PC-3 (cell line): ENCODE data around the gene PCDH19. TPM values are rescaled to one million over a fixed set of nuclear protein-coding genes. Genes with fewer than 3 reads are reported as not detected.

Experiments used
- ATAC-seq: fragments of 200-7000 bp; cut with Tn5 transposase; 2 replicates; pipeline ENCODE4 v1.9.1; 2020; ENCODE audit warnings: mild to moderate bottlenecking, moderate library complexity
- BruUV-seq: library from RNA; stranded (reverse); fragments of 400-500 nt; replicated peaks from 2 replicates; lab custom pipeline; 2021; lab: Mats Ljungman, UMichigan
- CTCF ChIA-PET: fragments of 300-600 bp; sonication (Branson Sonifier 250); formaldehyde crosslinking; loops from one replicate; lab custom pipeline; 2022; ENCODE audit warnings: antibody characterized with exemption; lab: Charles Lee
- POLR2A ChIA-PET: fragments of 300-600 bp; sonication (Branson Sonifier 250); formaldehyde crosslinking; loops from one replicate; lab custom pipeline; 2022; ENCODE audit warnings: antibody characterized with exemption; ENCODE audit not compliant: unreplicated experiment; lab: Charles Lee
- DNase-seq: peaks from one replicate; pipeline ENCODE4 v3.0.0-alpha.2; 2015
- H2AFZ ChIP-seq: fragments of 300-600 bp; sonication (generic); 2 replicates; pipeline ENCODE4 v1.6.0; 2016; ENCODE audit warnings: antibody characterized with exemption, low read length
- H3F3A ChIP-seq: fragments of 300-600 bp; sonication (generic); one replicate; pipeline ENCODE4 v1.6.0; 2017; ENCODE audit warnings: antibody characterized with exemption, low read length, control low read depth, mild to moderate bottlenecking; ENCODE audit not compliant: unreplicated experiment
- H3K27ac ChIP-seq: fragments of 300-600 bp; sonication (generic); 2 replicates; pipeline ENCODE4 v1.5.1; 2016; ENCODE audit warnings: mild to moderate bottlenecking, low read length
- H3K27me3 ChIP-seq: fragments of 300-600 bp; sonication (generic); 2 replicates; pipeline ENCODE4 v1.6.1; 2016; ENCODE audit warnings: low read length, mixed read lengths
- H3K36me3 ChIP-seq: fragments of 300-600 bp; sonication (generic); 2 replicates; pipeline ENCODE4 v1.6.1; 2016; ENCODE audit warnings: low read depth, mixed run types, low read length, mixed read lengths
- H3K4me1 ChIP-seq: fragments of 300-600 bp; sonication (generic); 2 replicates; pipeline ENCODE4 v1.5.1; 2016; ENCODE audit warnings: low read length; ENCODE audit not compliant: insufficient read depth
- H3K4me2 ChIP-seq: fragments of 300-600 bp; sonication (generic); 2 replicates; pipeline ENCODE4 v1.6.0; 2016; ENCODE audit warnings: low read length
- H3K4me3 ChIP-seq: fragments of 300-600 bp; sonication (generic); 2 replicates; pipeline ENCODE4 v1.5.1; 2016; ENCODE audit warnings: mild to moderate bottlenecking, low read length, mixed read lengths
- H3K79me2 ChIP-seq: fragments of 300-600 bp; sonication (generic); 2 replicates; pipeline ENCODE4 v1.6.1; 2017; ENCODE audit warnings: low read length, mixed read lengths
- H3K9ac ChIP-seq: fragments of 300-600 bp; sonication (generic); 2 replicates; pipeline ENCODE4 v1.6.0; 2016; ENCODE audit warnings: mild to moderate bottlenecking, low read length
- H3K9me2 ChIP-seq: fragments of 300-600 bp; sonication (generic); replicated peaks from 2 replicates; pipeline ENCODE4 v1.6.1; 2016; ENCODE audit warnings: mixed run types, low read length, mixed read lengths
- H3K9me3 ChIP-seq: fragments of 300-600 bp; sonication (generic); 2 replicates; pipeline ENCODE4 v1.6.1; 2016; ENCODE audit warnings: low read length, mixed read lengths
- H4K20me1 ChIP-seq: fragments of 300-600 bp; sonication (generic); 2 replicates; pipeline ENCODE4 v1.6.1; 2016; ENCODE audit warnings: low read length, mixed read lengths
- CTCF ChIP-seq: fragments of 300-600 bp; sonication (generic); conservative IDR thresholded peaks from 2 replicates; pipeline ENCODE4 v1.5.1; 2017; ENCODE audit warnings: antibody characterized with exemption, low read depth, mild to moderate bottlenecking, low read length
- EZH2 ChIP-seq: fragments of 300-600 bp; sonication (generic); IDR thresholded peaks from one replicate; pipeline ENCODE4 v1.6.1; 2017; ENCODE audit warnings: antibody characterized with exemption, mild to moderate bottlenecking, low read length; ENCODE audit not compliant: unreplicated experiment
- EZH2phosphoT487 ChIP-seq: fragments of 300-600 bp; sonication (generic); IDR thresholded peaks from 2 replicates; pipeline ENCODE4 v1.6.1; 2018; ENCODE audit warnings: mild to moderate bottlenecking, antibody characterized with exemption, low read length, borderline replicate concordance
- intact Hi-C: fragments of 100-400 bp; cut with micrococcal nuclease; formaldehyde crosslinking; loops from 2 replicates; pipeline ENCODE4 v1.9.0; 2023
- total RNA-seq: library from RNA; depleted of rRNA; stranded (reverse); fragments of >200 nt; gene quantifications from 2 replicates; pipeline ENCODE4 v1.2.3, GENCODE V29; 2014

Gene PCDH19
- total RNA-seq, 1 experiment from 2014 or later: not detected

- H4K20me1 ChIP-seq: no peaks in the 10 kb centered on the region
- H3K79me2 ChIP-seq: no peaks in the 10 kb centered on the region
- H3K27ac ChIP-seq: no peak overlapping the region
- H3K9me3 ChIP-seq: no peaks in the 10 kb centered on the region
- no peaks in the 10 kb centered on the region for H3K36me3 ChIP-seq
- BruUV-seq: no TSS peak
- POLR2A ChIA-PET: no interaction called here
- H3K27me3 ChIP-seq: peaks cover 27% of the 10 kb centered on the region
- ATAC-seq (no peak), DNase-seq (no peak)
- peak overlapping the region; percentile 86 for H3K4me2 ChIP-seq
- no peak overlapping the region for H3K9ac ChIP-seq
- peak overlapping the region; percentile 75 for H2AFZ ChIP-seq
- TF ChIP-seq CTCF (no peak), EZH2phosphoT487 (no peak), EZH2 (no peak)
- CTCF ChIA-PET: no interaction called here
- intact Hi-C loops: no loop called here
- H3K9me2 ChIP-seq: no peaks in the 10 kb centered on the region
- peaks cover 4% of the 10 kb centered on the region; the same call in 1 of the 2 replicates for H3K4me1 ChIP-seq
- no peaks in the 10 kb centered on the region for H3F3A ChIP-seq
- peak overlapping the region; percentile 64; the same call in 1 of the 2 replicates for H3K4me3 ChIP-seq
These were observed 1.1 kb downstream of the PCDH19 start for GRCh38 chrX:100408713-100409609.

DNA sequence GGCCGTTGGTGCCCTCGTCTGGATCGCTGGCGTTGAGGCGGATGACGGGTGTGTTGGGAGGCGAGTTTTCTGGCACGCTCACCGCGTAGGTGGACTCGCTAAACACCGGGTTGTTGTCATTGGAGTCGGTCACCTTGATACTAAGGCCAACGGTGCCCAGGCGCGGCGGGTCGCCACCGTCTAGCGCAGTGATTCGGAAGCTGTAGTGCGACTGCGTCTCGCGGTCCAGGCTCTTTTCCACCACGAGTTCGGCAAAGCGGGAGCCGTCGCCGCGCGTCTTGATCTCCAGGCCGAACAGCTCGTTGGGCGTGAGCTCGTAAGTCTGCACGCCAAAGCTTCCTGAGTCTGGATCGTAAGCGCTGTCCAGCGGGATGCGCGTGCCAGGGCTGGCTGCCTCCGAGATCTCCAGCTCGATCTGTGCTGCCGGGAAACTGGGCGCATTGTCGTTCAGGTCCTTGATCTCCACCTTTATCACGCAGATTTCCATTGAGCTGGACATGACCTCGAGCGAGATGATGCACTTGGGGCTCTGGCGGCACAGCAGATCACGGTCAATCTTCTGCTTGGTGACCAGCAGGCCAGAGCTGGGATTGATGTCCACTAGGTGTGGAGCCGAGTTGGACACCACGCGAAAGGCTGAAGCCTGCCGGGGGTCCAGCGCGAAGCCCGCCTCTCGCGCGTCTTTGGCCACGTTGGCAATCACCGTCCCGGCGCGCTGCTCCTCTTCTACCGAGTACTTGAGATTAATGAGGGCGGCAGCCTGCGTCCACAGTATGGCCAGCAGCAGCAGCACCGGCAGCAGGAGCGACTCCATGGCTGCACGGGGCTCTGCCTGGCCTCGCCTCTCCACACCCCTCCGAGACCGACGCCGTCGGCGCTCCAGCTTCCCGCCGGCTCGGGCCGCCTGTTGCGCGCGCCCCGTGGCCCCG is 2.0 kb downstream of the PCDH19 start:
- Histone ChIP-seq H3K9me3 (no peaks in the 10 kb centered on the region), H4K20me1 (no peaks in the 10 kb centered on the region), H3K36me3 (no peaks in the 10 kb centered on the region), H3K79me2 (no peaks in the 10 kb centered on the region), H3K27ac (no peak overlapping the region), H3K4me3 (no peak overlapping the region), H3K9ac (no peak overlapping the region), H3K4me1 (peaks cover 6% of the 10 kb centered on the region; the same call in 1 of the 2 replicates), H3K9me2 (no peaks in the 10 kb centered on the region), H3K4me2 (no peak overlapping the region), H3K27me3 (peaks cover 27% of the 10 kb centered on the region), H3F3A (no peaks in the 10 kb centered on the region), H2AFZ (no peak overlapping the region)
- ChIA-PET POLR2A (no interaction called here), CTCF (no interaction called here)
- DNase-seq (no peak), ATAC-seq (no peak)
- intact Hi-C loops: no loop called here
- no TSS peak for BruUV-seq
- TF ChIP-seq EZH2: no peak
- TF ChIP-seq EZH2phosphoT487: no peak
- no peak for TF ChIP-seq CTCF
